ENCODE measurements around the gene TTC39C.

DNA sequence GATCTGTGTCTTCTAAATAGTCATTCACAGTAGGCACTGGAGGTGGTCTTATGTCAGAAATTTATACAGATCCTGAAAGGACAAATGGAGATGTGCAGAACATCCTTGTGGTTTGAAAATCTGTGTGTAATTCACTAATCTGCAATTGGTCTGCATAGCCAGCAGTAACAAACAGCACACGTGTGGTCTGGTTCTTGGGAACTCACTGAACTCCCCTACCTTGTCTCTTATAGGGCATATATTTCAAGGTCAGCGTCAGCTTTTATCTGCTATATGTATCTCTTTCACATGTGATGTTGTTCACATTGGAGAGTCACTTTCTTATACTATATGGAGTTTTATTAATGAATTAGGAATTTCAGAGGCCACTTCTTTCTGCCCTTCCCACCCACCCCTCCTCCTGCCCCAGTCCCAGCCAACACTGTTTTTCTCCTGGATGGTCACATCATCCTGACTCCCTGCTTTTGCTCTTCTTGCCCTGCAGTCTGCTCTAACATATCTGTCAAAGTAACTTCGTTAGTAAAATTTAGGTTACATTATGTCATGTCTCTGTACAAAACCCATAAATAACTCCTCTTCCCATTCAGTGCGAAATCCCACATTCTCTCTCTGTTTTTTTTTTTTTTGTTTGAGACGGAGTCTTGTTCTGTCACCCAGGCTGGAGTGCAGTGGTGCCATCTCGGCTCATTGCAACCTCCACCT lies 88.9 kb downstream of the TTC39C start:
- TF ChIP-seq, protein P1, sequence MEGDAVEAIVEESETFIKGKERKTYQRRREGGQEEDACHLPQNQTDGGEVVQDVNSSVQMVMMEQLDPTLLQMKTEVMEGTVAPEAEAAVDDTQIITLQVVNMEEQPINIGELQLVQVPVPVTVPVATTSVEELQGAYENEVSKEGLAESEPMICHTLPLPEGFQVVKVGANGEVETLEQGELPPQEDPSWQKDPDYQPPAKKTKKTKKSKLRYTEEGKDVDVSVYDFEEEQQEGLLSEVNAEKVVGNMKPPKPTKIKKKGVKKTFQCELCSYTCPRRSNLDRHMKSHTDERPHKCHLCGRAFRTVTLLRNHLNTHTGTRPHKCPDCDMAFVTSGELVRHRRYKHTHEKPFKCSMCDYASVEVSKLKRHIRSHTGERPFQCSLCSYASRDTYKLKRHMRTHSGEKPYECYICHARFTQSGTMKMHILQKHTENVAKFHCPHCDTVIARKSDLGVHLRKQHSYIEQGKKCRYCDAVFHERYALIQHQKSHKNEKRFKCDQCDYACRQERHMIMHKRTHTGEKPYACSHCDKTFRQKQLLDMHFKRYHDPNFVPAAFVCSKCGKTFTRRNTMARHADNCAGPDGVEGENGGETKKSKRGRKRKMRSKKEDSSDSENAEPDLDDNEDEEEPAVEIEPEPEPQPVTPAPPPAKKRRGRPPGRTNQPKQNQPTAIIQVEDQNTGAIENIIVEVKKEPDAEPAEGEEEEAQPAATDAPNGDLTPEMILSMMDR (IDR thresholded peaks at IDR 0.05; ENCODE audit: control extremely low read depth in 1 of 3, insufficient read depth in 1 of 3, low read depth in 1 of 3, low read length in 3 of 3), result no peak
- no peak for TF ChIP-seq HDAC2 (IDR thresholded peaks at IDR 0.05; ENCODE audit: borderline replicate concordance in 1 of 2, low read depth in 2 of 2, low read length in 2 of 2)
- TF ChIP-seq CREB1 (IDR thresholded peaks at IDR 0.05), result no peak

Measured in H1 (cell line).